Tibial nerve (tissue), 3 donors: Measurements from ENCODE around the gene RSRC1.

ENCODE experiments used
- CTCF ChIP-seq, 5 experiments: fragments of 200-600 bp in 3 of 5; fragments of 450-650 bp in 2 of 5; sonication (generic) in 3 of 5; IDR thresholded peaks; one replicate each; pipeline ENCODE4 v1.5.1; 2016 to 2019; ENCODE audit warnings: antibody characterized with exemption in 5 of 5, mild to moderate bottlenecking in 3 of 5, moderate library complexity in 2 of 5
- POLR2A ChIP-seq, 2 donors: fragments of 450-650 bp; IDR thresholded peaks; one replicate each; pipeline ENCODE4 v1.6.1; 2017; ENCODE audit warnings: antibody characterized with exemption in 2 of 2, mild to moderate bottlenecking in 2 of 2, moderate library complexity in 2 of 2

GRCh38 chr3:158267015-158267414, 157.1 kb downstream of the RSRC1 start:
- TF ChIP-seq CTCF (IDR thresholded peaks at IDR 0.05) (no peak), POLR2A (IDR thresholded peaks at IDR 0.05) (no peak)
